ENCODE measurements around the gene KANSL1. TPM values are rescaled to one million over a fixed set of nuclear protein-coding genes. Genes with fewer than 3 reads are reported as not detected.

Gene KANSL1
- total RNA-seq, 1 donor from 2014 or later = 60.2 TPM

DNA sequence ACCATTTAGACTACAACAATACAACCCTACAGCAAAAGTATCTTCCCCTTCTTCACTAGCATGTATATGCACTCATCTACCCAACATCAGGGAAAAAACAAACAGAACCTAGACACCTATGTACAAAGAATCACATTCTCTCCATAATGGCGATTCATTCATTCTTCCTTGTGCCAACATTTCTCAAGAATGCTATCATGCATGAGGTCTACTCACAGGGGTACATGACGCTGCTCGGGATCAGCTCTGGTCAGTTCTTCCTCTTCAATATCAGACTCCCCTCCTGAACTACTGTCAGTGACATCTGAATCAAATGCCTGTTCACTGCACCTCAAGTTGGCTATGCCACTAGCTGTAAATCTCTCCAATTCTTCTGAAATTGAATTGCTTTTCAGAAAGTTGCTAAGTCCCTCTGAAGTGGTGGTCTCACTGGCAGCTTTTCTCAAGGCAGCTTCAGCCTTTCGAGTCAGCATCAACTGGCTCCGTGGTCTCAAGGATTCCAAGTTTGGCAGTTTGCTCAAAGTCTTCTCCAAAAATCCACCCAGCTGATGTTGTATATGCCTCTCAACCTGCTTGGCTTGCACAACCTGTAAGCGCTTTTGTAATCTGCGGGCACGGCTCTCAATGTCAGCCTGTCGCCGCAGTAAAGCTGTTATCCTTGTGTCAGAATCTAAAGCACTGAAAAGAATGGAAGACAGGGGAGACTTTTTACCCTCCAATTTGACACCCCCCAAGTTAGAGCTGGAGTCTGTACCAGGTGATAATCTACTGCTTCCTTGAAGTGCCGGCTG, 22.4 kb downstream of the KANSL1 start:
- DNase-seq (ENCODE audit: extremely low read depth, low read depth, low spot score) = no peak

DNA sequence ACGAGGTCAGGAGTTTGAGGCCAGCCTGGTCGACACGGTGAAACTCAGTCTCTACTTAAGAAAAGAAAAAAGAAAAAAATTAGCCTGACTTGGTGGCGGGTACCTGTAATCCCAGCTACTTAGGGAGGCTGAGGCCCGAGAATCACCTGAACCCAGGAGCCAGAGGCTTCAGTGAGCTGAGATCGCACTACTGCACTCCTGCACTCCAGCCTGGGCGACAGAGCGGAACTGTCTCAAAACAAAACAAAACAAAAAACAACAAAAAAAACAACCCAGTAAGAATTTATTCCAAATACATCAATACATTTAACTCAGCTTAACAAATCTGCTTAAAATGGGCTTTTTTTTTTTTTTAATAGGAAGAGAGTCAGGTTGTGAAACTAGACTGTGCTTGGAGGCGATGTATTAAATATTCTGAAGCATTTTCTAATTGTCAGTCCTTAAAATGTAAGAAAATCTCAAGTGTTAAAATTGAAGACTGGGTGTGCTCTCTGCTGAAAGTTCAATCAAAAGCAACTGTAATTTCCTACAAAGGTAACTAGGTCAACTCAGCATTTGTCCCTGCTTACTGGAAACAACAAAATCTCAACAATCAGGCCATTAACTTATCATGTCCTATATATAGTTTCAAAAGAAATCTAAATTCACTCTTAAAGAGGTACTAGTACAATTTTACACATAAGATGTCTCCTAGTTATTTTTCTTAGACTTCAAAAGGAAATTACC, 23.2 kb downstream of the KANSL1 start:
- DNase-seq (ENCODE audit: extremely low read depth, low read depth, low spot score) = no peak

- DNase-seq (ENCODE audit: extremely low read depth, low read depth, low spot score) = no peak
These were observed 25.2 kb downstream of the KANSL1 start for GRCh38 chr17:46167826-46168569.

- no peak for DNase-seq (ENCODE audit: extremely low read depth, low read depth, low spot score)
These were observed 26.0 kb downstream of the KANSL1 start for GRCh38 chr17:46167267-46167666.

- DNase-seq (ENCODE audit: extremely low read depth, low read depth, low spot score) = no peak
These were observed 26.5 kb downstream of the KANSL1 start for GRCh38 chr17:46166692-46167249.

DNA sequence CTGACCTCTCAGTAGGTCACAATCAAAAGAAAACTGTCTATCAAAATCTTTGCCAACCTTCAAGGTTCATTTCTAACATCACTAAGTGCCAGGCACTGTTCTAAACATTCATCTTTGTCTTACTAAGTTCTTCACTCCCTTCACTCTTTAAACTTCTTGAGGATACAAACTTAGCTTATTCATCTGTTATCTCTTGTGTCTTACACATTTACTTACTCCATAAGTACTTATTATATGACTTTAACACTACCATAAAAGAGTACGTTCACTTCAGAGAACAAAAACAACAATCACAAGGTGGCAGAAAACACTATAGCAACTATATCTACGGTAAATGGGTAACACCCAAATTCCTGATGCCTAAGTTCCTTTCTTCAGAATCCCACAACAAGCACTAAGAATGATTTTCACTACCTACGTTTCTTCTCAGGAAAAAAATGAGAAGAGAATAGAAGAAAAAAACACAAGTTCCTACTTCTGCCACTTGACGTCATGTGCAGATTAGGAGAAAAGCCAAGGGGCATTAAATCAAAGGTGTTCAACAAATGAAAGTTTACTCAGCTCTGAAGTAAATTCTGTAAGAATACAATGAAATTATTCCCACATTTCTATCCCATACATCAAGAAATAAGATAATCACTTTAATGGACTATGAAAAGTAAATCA, 29.2 kb downstream of the KANSL1 start:
- DNase-seq (ENCODE audit: extremely low read depth, low read depth, low spot score) = no peak

GRCh38 chr17:46163316-46163715, 29.9 kb downstream of the KANSL1 start:
- no peak for DNase-seq (ENCODE audit: extremely low read depth, low read depth, low spot score)

- DNase-seq (ENCODE audit: extremely low read depth, low read depth, low spot score) = no peak
These were observed 30.4 kb downstream of the KANSL1 start for GRCh38 chr17:46162866-46163265.

DNA sequence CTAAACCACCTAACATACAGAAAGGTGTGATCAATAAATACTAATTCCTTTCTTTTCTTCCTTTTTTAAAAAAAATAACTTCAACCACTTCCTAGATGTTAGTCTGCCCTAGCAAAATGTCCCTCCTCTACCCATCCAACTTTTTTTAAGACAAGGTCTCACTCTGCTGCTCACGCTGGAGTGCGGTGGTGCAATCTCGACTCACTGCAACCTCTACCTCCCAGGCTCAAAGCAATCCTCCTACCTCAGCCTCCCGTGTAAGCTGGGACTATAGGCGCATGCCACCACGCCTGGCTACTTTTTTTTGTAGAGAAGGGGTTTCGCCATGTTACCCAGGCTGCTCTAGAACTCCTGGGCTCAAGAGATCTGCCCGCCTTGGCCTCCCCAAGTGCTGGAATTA, 33.1 kb downstream of the KANSL1 start:
- no peak for DNase-seq (ENCODE audit: extremely low read depth, low read depth, low spot score)

- no peak for DNase-seq (ENCODE audit: extremely low read depth, low read depth, low spot score)
These were observed 33.5 kb downstream of the KANSL1 start for GRCh38 chr17:46159686-46160085.

DNA sequence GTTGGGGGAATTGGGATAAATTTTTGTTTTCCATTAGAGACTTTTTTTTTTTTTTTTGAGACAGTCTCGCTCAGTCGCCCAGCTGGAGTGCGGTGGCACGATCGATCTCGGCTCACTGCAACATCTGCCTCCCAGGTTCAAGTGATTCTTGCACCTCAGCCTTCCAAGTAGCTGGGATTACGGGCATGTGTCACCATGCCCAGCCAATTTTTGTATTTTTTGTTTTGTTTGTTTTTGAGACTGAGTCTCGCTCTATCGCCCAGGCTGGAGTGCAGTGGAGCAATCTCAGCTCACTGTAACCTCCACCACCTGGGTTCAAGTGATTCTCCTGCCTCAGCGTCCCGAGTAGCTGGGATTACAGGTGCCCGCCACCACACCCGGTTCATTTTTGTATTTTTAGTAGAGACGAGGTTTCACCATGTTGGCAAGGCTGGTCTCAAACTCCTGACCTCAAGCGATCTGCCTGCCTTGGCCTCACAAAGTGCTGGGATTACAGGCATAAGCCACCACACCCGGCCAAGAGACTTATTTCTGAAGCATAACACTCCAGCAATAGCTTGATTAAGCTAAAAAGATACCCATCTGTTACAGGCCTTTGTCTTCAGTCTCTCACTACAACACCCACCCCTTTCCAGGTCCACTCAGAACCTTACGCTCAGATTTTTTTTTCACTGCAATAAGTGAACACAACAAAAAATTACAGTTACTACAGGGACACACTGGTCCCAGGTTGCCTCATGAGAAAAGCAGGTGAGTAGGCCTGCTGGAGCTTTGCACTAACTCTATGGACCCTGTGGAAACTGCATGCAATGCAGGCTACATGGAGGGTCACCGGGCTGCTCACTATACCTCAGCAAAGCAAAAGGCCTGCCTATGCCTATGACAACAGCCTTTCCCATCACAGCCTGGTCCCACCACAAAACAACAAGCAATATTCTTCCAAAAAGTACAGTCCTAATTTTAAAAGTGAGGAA, 34.6 kb downstream of the KANSL1 start:
- DNase-seq (ENCODE audit: extremely low read depth, low read depth, low spot score) = no peak

DNA sequence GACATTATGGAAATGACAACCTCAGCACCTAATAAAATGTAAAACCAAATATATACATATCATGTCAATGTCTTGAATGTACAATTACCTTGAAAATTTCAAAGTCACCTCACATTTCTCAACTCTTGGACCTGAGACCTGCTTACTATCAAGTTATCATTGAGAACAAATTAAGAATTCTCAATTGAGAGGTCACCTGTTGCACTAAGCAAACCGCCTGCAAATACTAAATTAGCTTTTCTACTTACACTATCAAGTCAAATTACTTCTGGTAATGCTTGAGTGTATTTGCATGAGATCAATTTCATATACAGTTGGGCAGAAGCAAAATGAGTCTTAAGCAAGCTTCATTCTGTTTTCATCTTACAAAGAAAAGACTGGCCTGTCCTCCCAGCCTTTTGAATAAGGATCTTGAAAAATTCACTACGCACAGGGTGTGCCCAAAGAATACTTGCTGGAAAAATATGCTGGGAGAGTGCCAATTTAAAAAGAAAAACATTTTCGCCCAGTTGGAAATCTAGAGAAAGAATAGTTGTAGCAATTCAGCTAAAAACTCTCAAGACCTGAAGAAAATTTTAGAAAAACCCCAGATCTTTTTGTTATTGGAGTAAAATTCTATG, 35.7 kb downstream of the KANSL1 start:
- no peak for DNase-seq (ENCODE audit: extremely low read depth, low read depth, low spot score)

DNA sequence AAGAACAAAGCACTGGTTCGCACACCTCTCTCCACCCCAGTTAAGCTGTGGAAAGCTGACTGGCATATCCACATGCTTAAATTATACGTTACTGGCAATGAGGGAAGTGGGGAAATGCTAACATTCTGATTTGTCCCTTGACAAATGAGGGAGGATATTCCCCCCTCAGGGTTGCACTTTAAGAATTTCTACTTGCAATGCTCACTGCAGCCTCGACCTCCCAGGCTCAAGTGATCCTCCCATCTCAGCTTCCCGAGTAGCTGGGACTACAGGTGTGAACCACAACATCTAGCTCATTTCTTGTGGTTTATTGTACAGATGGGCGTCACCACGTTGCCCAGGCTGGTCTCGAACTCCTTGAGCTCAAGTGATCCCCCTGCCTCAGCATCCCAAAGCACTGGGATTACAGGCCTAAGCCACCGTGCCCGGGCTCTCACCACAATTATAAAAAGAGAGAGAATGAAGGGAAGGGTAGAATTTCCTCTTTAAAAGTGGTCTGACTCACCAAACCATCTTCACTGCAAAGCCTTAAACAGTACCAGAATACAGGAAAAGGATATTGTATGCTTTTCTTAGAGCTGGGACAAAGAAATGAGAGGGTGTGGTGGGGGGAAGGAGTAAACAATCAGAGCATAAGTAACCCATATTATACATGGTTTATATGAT, 38.9 kb downstream of the KANSL1 start:
- peak; percentile 14 for DNase-seq (ENCODE audit: extremely low read depth, low read depth, low spot score)

GRCh38 chr17:46152423-46152822, 40.8 kb downstream of the KANSL1 start:
- DNase-seq (ENCODE audit: extremely low read depth, low read depth, low spot score) = no peak

- no peak for DNase-seq (ENCODE audit: extremely low read depth, low read depth, low spot score)
These were observed 41.5 kb downstream of the KANSL1 start for GRCh38 chr17:46151762-46152161.

DNA sequence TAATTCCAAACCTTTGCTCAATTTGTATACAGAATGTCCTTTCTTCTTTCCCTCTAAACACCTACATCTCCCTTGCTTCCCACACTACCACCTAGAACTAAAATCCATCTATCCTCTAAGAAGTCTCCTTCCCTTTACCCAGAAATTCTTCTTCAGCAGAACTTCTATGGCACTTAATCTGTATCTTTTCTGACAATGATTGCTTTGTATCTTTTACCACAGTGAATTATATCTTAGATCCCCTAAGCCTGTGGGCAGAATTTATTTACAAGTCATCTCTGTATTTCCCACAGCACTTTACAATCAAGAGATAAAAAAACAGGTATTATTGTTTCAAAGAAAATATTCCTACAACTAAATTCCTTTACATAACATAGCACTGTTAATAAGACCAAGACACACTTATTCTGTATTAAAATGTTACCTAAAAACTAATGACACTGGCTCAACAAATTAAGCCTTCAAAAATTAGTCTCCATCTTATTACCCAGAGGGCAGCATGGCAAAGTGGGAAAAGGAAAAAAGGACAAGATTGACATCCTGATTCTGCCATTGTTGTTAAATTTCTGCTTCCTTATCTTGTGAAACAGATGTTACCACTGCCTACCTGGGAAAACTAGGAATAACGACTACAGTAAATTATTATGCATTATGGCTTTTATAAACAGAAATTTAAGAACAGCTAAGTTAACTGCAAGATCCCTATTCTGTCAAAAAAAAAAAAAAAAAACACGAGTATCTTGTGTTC, 42.8 kb downstream of the KANSL1 start:
- no peak for DNase-seq (ENCODE audit: extremely low read depth, low read depth, low spot score)

DNA sequence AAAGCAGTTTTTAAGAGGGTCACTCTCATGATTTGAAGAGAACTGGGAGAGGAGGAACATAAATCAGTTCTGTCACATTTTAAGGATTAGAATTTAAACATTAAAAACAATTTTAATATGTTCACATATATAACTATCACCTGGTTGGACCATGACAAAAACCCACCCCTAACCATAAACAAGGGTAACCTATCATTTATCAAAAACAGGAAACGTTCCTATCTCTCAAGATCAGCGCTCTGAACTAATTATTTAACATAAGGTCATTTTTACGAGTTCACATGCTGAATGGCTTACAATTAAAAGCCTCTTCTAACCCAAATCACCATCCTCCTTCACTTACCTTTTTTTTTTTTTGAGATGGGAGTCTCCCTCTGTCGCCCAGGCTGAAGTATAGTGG, 45.0 kb downstream of the KANSL1 start:
- DNase-seq (ENCODE audit: extremely low read depth, low read depth, low spot score) = no peak

DNA sequence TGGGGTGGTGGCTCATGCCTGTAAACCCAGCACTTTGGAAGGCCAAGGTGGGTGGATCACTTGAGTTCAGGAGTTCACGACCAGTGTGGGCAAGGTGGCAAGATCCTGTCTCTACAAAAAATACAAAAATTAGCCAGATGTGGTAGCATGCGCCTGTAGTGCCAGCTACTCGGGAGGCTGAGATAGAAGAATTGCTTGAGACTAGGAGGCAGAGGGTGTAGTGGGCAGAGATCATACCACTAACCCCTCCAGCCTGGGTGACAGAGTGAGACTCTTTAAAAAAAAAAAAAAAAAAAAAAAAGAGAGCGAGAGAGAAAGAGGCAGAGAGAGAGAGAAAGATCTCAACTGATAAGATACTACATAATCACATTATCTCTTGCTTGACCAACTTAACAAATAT, 45.9 kb downstream of the KANSL1 start:
- DNase-seq (ENCODE audit: extremely low read depth, low read depth, low spot score) = no peak

Data from glomerular endothelial cell (primary cell).